Measurements from ENCODE around the gene HOXC11. TPM values are rescaled to one million over a fixed set of nuclear protein-coding genes. Genes with fewer than 3 reads are reported as not detected.
A peak's percentile ranks its signal among the peaks of the same experiment; 100 is the strongest.

The HOXC11 gene
- total RNA-seq, 3 donors from 2014 or later (not counting 1 experiment from before 2014, with no cell fraction given) = not detected

DNA sequence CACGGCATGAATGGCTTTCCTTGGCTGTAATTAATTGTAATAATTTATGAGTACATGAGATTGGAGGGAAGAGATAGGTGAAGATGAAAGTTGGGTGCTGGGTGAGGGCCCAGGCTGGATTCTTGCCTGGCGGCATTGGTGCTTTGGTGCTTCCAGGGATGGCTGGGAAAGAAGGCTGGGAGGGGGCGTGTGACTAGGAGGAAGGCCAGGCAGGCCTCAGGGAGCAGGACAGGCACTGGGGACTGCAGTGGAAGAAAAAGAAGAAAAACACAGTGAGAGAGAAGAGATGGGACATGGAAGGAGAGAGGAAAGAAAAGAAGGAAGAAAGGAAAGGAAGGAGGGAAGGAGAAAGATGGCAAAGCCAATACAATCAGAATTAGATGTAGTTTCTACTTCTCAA, 30.7 kb downstream of the HOXC11 start:
- 48% methylated on average over 3 of the region's 3 CpGs for WGBS (ENCODE audit: insufficient coverage)
- Mint-ChIP-seq H3K27ac (no peak overlapping the region), H3K36me3 (peaks cover 5% of the 10 kb centered on the region), H3K4me1 (peaks cover 10 to 14% of the 10 kb centered on the region in 2 donors), H3K4me3 (peak overlapping the region; percentile 21), H3K9me3 (no peaks in the 10 kb centered on the region), H3K27me3 (ENCODE audit: low read depth in 2 of 2) (peaks cover 84 to 87% of the 10 kb centered on the region in 2 donors)
- H3K4me1 ChIP-seq (ENCODE audit: control insufficient read depth, insufficient read depth, low read length) = peaks cover 22% of the 10 kb centered on the region
- no peaks in the 10 kb centered on the region for H3K36me3 ChIP-seq (ENCODE audit: control insufficient read depth, insufficient read depth, low read length)
- H3K27me3 ChIP-seq (ENCODE audit: control insufficient read depth, insufficient read depth, low read length) = peaks cover 90% of the 10 kb centered on the region
- no peak overlapping the region for H3K27ac ChIP-seq (ENCODE audit: low read length)
- TF ChIP-seq, protein P1, sequence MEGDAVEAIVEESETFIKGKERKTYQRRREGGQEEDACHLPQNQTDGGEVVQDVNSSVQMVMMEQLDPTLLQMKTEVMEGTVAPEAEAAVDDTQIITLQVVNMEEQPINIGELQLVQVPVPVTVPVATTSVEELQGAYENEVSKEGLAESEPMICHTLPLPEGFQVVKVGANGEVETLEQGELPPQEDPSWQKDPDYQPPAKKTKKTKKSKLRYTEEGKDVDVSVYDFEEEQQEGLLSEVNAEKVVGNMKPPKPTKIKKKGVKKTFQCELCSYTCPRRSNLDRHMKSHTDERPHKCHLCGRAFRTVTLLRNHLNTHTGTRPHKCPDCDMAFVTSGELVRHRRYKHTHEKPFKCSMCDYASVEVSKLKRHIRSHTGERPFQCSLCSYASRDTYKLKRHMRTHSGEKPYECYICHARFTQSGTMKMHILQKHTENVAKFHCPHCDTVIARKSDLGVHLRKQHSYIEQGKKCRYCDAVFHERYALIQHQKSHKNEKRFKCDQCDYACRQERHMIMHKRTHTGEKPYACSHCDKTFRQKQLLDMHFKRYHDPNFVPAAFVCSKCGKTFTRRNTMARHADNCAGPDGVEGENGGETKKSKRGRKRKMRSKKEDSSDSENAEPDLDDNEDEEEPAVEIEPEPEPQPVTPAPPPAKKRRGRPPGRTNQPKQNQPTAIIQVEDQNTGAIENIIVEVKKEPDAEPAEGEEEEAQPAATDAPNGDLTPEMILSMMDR (IDR thresholded peaks at IDR 0.05) = no peak
- no peak for DNase-seq
- intact Hi-C loops (cut with micrococcal nuclease) = loop anchor here (2.0 kb wide), 1 partner anchor 15 kb away; no protein-coding TSS in a partner anchor
- H3K4me3 ChIP-seq (ENCODE audit: low read length) = no peak overlapping the region
- no peak for ATAC-seq
- peaks cover 3% of the 10 kb centered on the region for H3K9me3 ChIP-seq (ENCODE audit: control insufficient read depth, insufficient read depth, low read length)

DNA sequence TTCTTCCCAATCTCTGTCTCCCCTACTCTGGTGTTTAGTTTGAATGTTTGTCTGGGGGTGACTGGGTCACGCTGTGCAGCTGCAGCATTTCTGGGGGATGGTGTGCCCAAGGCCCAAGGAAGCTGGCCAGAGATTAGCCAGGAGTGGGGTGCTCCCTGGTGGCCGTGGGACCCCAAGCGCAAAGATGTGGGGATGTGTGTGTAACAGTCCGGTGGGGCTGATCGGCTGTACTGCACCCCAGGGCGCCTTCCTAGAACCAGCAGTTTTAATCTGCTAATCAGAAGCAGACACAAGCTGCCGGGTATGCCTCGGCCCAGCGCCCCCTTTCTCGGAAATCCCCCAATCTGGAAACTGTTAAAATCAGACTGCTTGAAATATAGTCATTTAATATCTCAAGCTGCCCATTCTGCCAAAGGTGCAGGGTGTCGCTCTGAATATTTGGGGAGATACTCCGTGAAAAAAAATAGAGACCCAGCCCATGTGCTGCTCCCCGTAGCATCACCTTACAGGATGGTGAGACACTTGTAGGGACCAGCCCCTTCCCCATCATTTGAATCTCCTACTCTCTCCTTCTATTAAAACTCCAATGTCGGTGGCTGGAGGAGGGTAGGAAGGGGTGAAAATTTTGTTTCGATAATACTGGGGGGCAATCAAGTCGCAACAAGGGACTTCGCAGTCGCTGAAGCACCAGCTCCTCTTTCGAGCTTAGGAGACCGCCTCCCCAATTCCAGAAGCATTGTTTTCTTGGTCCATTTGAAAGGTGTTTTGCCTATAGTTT, 31.3 kb downstream of the HOXC11 start:
- Mint-ChIP-seq H3K4me1 (peaks cover 12 to 14% of the 10 kb centered on the region in 2 donors), H3K27ac (no peak overlapping the region), H3K27me3 (ENCODE audit: low read depth in 2 of 2) (peaks cover 84 to 85% of the 10 kb centered on the region in 2 donors), H3K36me3 (peaks cover 5% of the 10 kb centered on the region), H3K4me3 (no peak overlapping the region), H3K9me3 (no peaks in the 10 kb centered on the region)
- 20% methylated on average over 18 of the region's 20 CpGs for whole genome bisulfite sequencing (ENCODE audit: insufficient coverage)
- DNase-seq (no peak), ATAC-seq (no peak)
- H3K9me3 ChIP-seq (ENCODE audit: control insufficient read depth, insufficient read depth, low read length) = peaks cover 3% of the 10 kb centered on the region
- no peak overlapping the region for H3K27ac ChIP-seq (ENCODE audit: low read length)
- intact Hi-C loops (cut with micrococcal nuclease) = no loop called here
- peaks cover 86% of the 10 kb centered on the region for H3K27me3 ChIP-seq (ENCODE audit: control insufficient read depth, insufficient read depth, low read length)
- TF ChIP-seq, protein P1 (IDR thresholded peaks at IDR 0.05) = no peak
- H3K36me3 ChIP-seq (ENCODE audit: control insufficient read depth, insufficient read depth, low read length) = no peaks in the 10 kb centered on the region
- peaks cover 25% of the 10 kb centered on the region for H3K4me1 ChIP-seq (ENCODE audit: control insufficient read depth, insufficient read depth, low read length)
- H3K4me3 ChIP-seq (ENCODE audit: low read length) = no peak overlapping the region

GRCh38 chr12:54004841-54005530, 32.1 kb downstream of the HOXC11 start:
- Histone ChIP-seq H3K27ac (ENCODE audit: low read length) (no peak overlapping the region), H3K27me3 (ENCODE audit: control insufficient read depth, insufficient read depth, low read length) (peaks cover 87% of the 10 kb centered on the region), H3K9me3 (ENCODE audit: control insufficient read depth, insufficient read depth, low read length) (peaks cover 3% of the 10 kb centered on the region), H3K4me1 (ENCODE audit: control insufficient read depth, insufficient read depth, low read length) (peaks cover 23% of the 10 kb centered on the region), H3K4me3 (ENCODE audit: low read length) (no peak overlapping the region), H3K36me3 (ENCODE audit: control insufficient read depth, insufficient read depth, low read length) (no peaks in the 10 kb centered on the region)
- DNase-seq = no peak
- peaks cover 13 to 19% of the 10 kb centered on the region in 2 donors for H3K4me1 Mint-ChIP-seq
- TF ChIP-seq, protein P1 (IDR thresholded peaks at IDR 0.05) = no peak
- H3K27ac Mint-ChIP-seq = peak overlapping the region in 1 of 2 donors; percentile 7
- no peak for ATAC-seq
- H3K4me3 Mint-ChIP-seq = peak overlapping the region; percentile 95
- H3K9me3 Mint-ChIP-seq = no peaks in the 10 kb centered on the region
- peaks cover 5% of the 10 kb centered on the region for H3K36me3 Mint-ChIP-seq
- peaks cover 84 to 89% of the 10 kb centered on the region in 2 donors for H3K27me3 Mint-ChIP-seq (ENCODE audit: low read depth in 2 of 2)
- intact Hi-C loops (cut with micrococcal nuclease) = no loop called here
- 11% methylated on average over 27 of the region's 31 CpGs for WGBS (ENCODE audit: insufficient coverage)

Measured in natural killer cell (primary cell).